HG03175 (cell line): ENCODE results near the gene INPP5D.
A peak's percentile ranks its signal among the peaks of the same experiment; 100 is the strongest.
"Not testable (repeated sequence)": the region's sequence is repeated elsewhere in the genome, so short reads cannot be mapped to it uniquely, and the experiment has no call there.

ENCODE experiments used
- ATAC-seq: cut with Tn5 transposase; IDR thresholded peaks from one replicate; pipeline ENCODE4 v1.9.1; 2021; ENCODE audit warnings: mild to moderate bottlenecking, moderate library complexity; ENCODE audit not compliant: unreplicated experiment

Gene INPP5D

GRCh38 chr2:233059797-233060500, at the start of gene INPP5D:
Gene INPP5D, plus strand, starts transcription at chr2:233060342. Its CDS starts 137 bp downstream, at chr2:233060479.
- ATAC-seq, result peak; percentile 64

- ATAC-seq, result no peak
Observed at GRCh38 chr2:233010569-233011267, 49.4 kb upstream of the INPP5D start.

GRCh38 chr2:233011268-233011650, 48.9 kb upstream of the INPP5D start:
- ATAC-seq, result no peak

GRCh38 chr2:233011702-233012131, 48.4 kb upstream of the INPP5D start:
- no peak for ATAC-seq

GRCh38 chr2:233012301-233012971, 47.7 kb upstream of the INPP5D start:
- no peak for ATAC-seq

GRCh38 chr2:233013027-233013461, 47.1 kb upstream of the INPP5D start, which contains the start of gene NGEF:
Gene NGEF, minus strand, starts transcription at chr2:233013256. Its CDS starts 38,366 bp downstream, at chr2:232974890.
- ATAC-seq, result no peak

- no peak for ATAC-seq
Observed at GRCh38 chr2:233013650-233014049, 46.5 kb upstream of the INPP5D start.

- ATAC-seq, result no peak
Observed at GRCh38 chr2:233015019-233015645, 45.0 kb upstream of the INPP5D start.

- no peak for ATAC-seq
Observed at GRCh38 chr2:233017947-233018346, 42.2 kb upstream of the INPP5D start.

GRCh38 chr2:233019610-233020009, 40.5 kb upstream of the INPP5D start:
- ATAC-seq, result not testable (repeated sequence)

GRCh38 chr2:233020454-233020853, 39.7 kb upstream of the INPP5D start:
- no peak for ATAC-seq

GRCh38 chr2:233021771-233022170, 38.4 kb upstream of the INPP5D start:
- ATAC-seq, result no peak

- no peak for ATAC-seq
Observed at GRCh38 chr2:233022561-233022960, 37.6 kb upstream of the INPP5D start.

- no peak for ATAC-seq
Observed at GRCh38 chr2:233023007-233023760, 37.0 kb upstream of the INPP5D start.

- no peak for ATAC-seq
Observed at GRCh38 chr2:233023761-233024410, 36.3 kb upstream of the INPP5D start.

GRCh38 chr2:233025706-233026105, 34.4 kb upstream of the INPP5D start:
- no peak for ATAC-seq

- ATAC-seq, result no peak
Observed at GRCh38 chr2:233026198-233026813, 33.8 kb upstream of the INPP5D start.

GRCh38 chr2:233029321-233029720, 30.8 kb upstream of the INPP5D start:
- ATAC-seq, result no peak
